Gastrocnemius medialis (tissue), 4 donors: ENCODE measurements around the gene GARIN1A.
"Not testable (repeated sequence)": the region's sequence is repeated elsewhere in the genome, so short reads cannot be mapped to it uniquely, and the experiment has no call there.

Source experiments
- CTCF ChIP-seq, 5 experiments: fragments of 450-650 bp in 3 of 5; fragments of 200-600 bp in 2 of 5; sonication (generic) in 2 of 5; IDR thresholded peaks in 4 of 5; conservative IDR thresholded peaks in 1 of 5; 1 replicate in 4 of 5; 2 replicates in 1 of 5; pipeline ENCODE4 v1.5.1; 2016 to 2019; ENCODE audit warnings: antibody characterized with exemption in 5 of 5, mild to moderate bottlenecking in 3 of 5, moderate library complexity in 3 of 5
- POLR2A ChIP-seq, 2 donors: fragments of 450-650 bp; IDR thresholded peaks; one replicate each; pipeline ENCODE4 v1.6.1; 2017; ENCODE audit warnings: antibody characterized with exemption in 2 of 2, mild to moderate bottlenecking in 2 of 2, moderate library complexity in 2 of 2

GRCh38 chr7:128689161-128689935 lies 17.3 kb downstream of the GARIN1A start:
- TF ChIP-seq CTCF (IDR thresholded peaks at IDR 0.05 in 4 of 5, conservative IDR thresholded peaks at IDR 0.05 in 1 of 5); POLR2A (IDR thresholded peaks at IDR 0.05): not testable (repeated sequence)
